Measurements from ENCODE around the gene EIF2D. TPM values are rescaled to one million over a fixed set of nuclear protein-coding genes. Genes with fewer than 3 reads are reported as not detected.

The EIF2D gene
- total and polyA plus RNA-seq, 9 of the 15 experiments (the other 6 are each of a cell fraction or from before 2014, with no cell fraction given), result 81.1 to 138 (median 93.9) TPM

DNA sequence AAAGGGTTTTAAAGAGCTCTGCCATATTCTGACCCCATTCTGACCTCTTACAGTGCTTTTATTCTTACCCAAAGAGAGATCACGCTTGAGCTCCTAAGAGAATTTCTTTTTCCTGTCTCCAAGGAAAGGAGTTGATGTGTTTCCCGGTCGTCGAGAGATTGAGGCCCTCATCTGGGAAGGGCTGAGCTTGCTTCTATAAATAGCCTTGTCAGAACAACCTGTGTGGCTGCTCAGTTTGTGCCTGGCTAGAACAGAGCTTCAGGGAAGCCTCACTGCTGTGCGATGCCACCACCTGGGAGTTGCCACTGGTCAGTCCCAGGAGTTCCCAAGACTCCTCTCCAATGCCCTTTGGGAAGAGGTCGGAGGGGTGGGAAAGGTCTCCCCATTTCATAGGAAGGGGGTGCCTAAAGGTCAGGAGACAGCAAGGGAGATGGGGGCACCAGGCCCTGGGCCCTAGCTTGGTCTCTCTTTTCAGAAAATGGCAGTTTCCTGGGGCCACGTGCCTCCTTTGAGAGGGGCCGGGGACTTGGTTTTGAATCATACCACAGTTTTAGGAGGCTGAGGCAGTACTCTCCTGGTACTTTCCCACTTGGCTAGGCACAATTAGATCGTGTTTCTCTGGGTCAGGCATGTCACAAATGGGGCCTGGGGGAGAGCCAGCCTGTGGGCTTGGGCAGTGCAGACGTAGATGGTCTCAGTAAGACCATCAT is 52.1 kb downstream of the EIF2D start (continued):
- TF ChIP-seq MTF1 (CRISPR knock-in tag; IDR thresholded peaks at IDR 0.05; ENCODE audit: borderline replicate concordance) (no peak), MAFK (IDR thresholded peaks at IDR 0.05; ENCODE audit: low read length) (no peak), RHOXF2B (CRISPR knock-in tag; conservative IDR thresholded peaks at IDR 0.05) (no peak), MEF2A (IDR thresholded peaks at IDR 0.05; ENCODE audit: control insufficient read depth, low read depth, low read length) (peak; percentile 78; the same call in 1 of the 2 replicates), POU5F1 (IDR thresholded peaks at IDR 0.05; ENCODE audit: borderline replicate concordance, low read depth, low read length, partially characterized antibody) (no peak), POLR2AphosphoS5 (IDR thresholded peaks at IDR 0.05; ENCODE audit: control insufficient read depth, insufficient read depth, low read depth, low read length) (no peak), MAZ (CRISPR knock-in tag; conservative IDR thresholded peaks at IDR 0.05 in 1 of 2, IDR thresholded peaks at IDR 0.05 in 1 of 2) (0 out of 4 replicates have a peak, but pooled peaks of 1 of the 2 experiments have one; percentile 33), ZNF445 (CRISPR knock-in tag; IDR thresholded peaks at IDR 0.05; ENCODE audit: low read depth) (no peak), ATF1 (CRISPR knock-in tag; IDR thresholded peaks at IDR 0.05) (no peak), ATF1 (tag; IDR thresholded peaks at IDR 0.05) (no peak)
- TF ChIP-seq, protein P1, sequence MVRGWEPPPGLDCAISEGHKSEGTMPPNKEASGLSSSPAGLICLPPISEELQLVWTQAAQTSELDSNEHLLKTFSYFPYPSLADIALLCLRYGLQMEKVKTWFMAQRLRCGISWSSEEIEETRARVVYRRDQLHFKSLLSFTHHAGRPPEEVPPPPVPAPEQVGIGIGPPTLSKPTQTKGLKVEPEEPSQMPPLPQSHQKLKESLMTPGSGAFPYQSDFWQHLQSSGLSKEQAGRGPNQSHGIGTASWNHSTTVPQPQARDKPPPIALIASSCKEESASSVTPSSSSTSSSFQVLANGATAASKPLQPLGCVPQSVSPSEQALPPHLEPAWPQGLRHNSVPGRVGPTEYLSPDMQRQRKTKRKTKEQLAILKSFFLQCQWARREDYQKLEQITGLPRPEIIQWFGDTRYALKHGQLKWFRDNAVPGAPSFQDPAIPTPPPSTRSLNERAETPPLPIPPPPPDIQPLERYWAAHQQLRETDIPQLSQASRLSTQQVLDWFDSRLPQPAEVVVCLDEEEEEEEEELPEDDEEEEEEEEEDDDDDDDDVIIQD (CRISPR knock-in tag; IDR thresholded peaks at IDR 0.05), result no peak
- TF ChIP-seq, protein P2, sequence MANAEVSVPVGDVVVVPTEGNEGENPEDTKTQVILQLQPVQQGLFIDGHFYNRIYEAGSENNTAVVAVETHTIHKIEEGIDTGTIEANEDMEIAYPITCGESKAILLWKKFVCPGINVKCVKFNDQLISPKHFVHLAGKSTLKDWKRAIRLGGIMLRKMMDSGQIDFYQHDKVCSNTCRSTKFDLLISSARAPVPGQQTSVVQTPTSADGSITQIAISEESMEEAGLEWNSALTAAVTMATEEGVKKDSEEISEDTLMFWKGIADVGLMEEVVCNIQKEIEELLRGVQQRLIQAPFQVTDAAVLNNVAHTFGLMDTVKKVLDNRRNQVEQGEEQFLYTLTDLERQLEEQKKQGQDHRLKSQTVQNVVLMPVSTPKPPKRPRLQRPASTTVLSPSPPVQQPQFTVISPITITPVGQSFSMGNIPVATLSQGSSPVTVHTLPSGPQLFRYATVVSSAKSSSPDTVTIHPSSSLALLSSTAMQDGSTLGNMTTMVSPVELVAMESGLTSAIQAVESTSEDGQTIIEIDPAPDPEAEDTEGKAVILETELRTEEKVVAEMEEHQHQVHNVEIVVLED (CRISPR knock-in tag; IDR thresholded peaks at IDR 0.05), result no peak
- TF ChIP-seq, protein P3, sequence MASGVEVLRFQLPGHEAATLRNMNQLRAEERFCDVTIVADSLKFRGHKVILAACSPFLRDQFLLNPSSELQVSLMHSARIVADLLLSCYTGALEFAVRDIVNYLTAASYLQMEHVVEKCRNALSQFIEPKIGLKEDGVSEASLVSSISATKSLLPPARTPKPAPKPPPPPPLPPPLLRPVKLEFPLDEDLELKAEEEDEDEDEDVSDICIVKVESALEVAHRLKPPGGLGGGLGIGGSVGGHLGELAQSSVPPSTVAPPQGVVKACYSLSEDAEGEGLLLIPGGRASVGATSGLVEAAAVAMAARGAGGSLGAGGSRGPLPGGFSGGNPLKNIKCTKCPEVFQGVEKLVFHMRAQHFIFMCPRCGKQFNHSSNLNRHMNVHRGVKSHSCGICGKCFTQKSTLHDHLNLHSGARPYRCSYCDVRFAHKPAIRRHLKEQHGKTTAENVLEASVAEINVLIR (CRISPR knock-in tag; IDR thresholded peaks at IDR 0.05), result no peak
